GM06990 (cell line): ENCODE measurements around the gene ATP6V0D1.

Experiments
- DNase-seq: peaks from one replicate; pipeline ENCODE4 v3.0.0-alpha.2; 2011; ENCODE audit not compliant: insufficient read length; ENCODE audit errors: extremely low read depth
- H3K27me3 ChIP-seq: replicated peaks from 2 replicates; pipeline ENCODE4 v1.6.0; 2011; ENCODE audit warnings: low read length; ENCODE audit not compliant: control insufficient read depth, insufficient read depth
- H3K36me3 ChIP-seq: 2 replicates; pipeline ENCODE4 v1.5.1; 2011; ENCODE audit warnings: low read length; ENCODE audit not compliant: control insufficient read depth, insufficient read depth
- H3K4me3 ChIP-seq: replicated peaks from 2 replicates; pipeline ENCODE4 v1.5.1; 2011; ENCODE audit warnings: low read depth, mild to moderate bottlenecking, control low read depth, low read length
- CTCF ChIP-seq: IDR thresholded peaks from 2 replicates; pipeline ENCODE4 v1.5.1; 2011; ENCODE audit warnings: low read length, control low read depth, mild to moderate bottlenecking, inconsistent platforms; ENCODE audit not compliant: insufficient read depth, poor library complexity, severe bottlenecking

The ATP6V0D1 gene

GRCh38 chr16:67509016-67509415, 28.1 kb upstream of the ATP6V0D1 start:
- H3K4me3 ChIP-seq = no peak overlapping the region
- DNase-seq = no peak
- peaks cover 1% of the 10 kb centered on the region; the same call in 1 of the 2 replicates for H3K36me3 ChIP-seq
- no peaks in the 10 kb centered on the region for H3K27me3 ChIP-seq
- TF ChIP-seq CTCF = no peak

GRCh38 chr16:67506468-67506867, 25.5 kb upstream of the ATP6V0D1 start:
- peaks cover 1% of the 10 kb centered on the region; the same call in 1 of the 2 replicates for H3K36me3 ChIP-seq
- H3K4me3 ChIP-seq = no peak overlapping the region
- no peaks in the 10 kb centered on the region for H3K27me3 ChIP-seq
- no peak for DNase-seq
- no peak for TF ChIP-seq CTCF

GRCh38 chr16:67504031-67505021, 23.4 kb upstream of the ATP6V0D1 start:
- H3K4me3 ChIP-seq = no peak overlapping the region
- H3K27me3 ChIP-seq = no peaks in the 10 kb centered on the region
- no peak for TF ChIP-seq CTCF
- peak; percentile 44 for DNase-seq
- H3K36me3 ChIP-seq = peaks cover 1% of the 10 kb centered on the region

- no peak for TF ChIP-seq CTCF
- no peak for DNase-seq
- H3K4me3 ChIP-seq = no peak overlapping the region
- no peaks in the 10 kb centered on the region for H3K27me3 ChIP-seq
- H3K36me3 ChIP-seq = peaks cover 2% of the 10 kb centered on the region
Observed at GRCh38 chr16:67499106-67499505, 18.1 kb upstream of the ATP6V0D1 start.

GRCh38 chr16:67490335-67491096, 9.6 kb upstream of the ATP6V0D1 start:
- Histone ChIP-seq H3K36me3 (0 out of 2 replicates have a peak, but pooled peaks cover 2% of the 10 kb centered on the region), H3K27me3 (no peaks in the 10 kb centered on the region), H3K4me3 (no peak overlapping the region)
- DNase-seq = no peak
- no peak for TF ChIP-seq CTCF
